Measurements from ENCODE around the gene RNF224. TPM values are rescaled to one million over a fixed set of nuclear protein-coding genes. Genes with fewer than 3 reads are reported as not detected.
A peak's percentile ranks its signal among the peaks of the same experiment; 100 is the strongest.
"Not testable (repeated sequence)": the region's sequence is repeated elsewhere in the genome, so short reads cannot be mapped to it uniquely, and the experiment has no call there.

The RNF224 gene
- polyA plus RNA-seq, 4 donors: 3.6 to 20.1 (median 12.5) TPM

- DNase-seq (ENCODE audit: low read depth in 4 of 4, low spot score in 2 of 4): no peak
These were observed 9.7 kb downstream of the RNF224 start for GRCh38 chr9:137236936-137237421.

- no peak for DNase-seq (ENCODE audit: low read depth in 4 of 4, low spot score in 2 of 4)
These were observed 10.7 kb downstream of the RNF224 start for GRCh38 chr9:137237759-137238726.

- DNase-seq (ENCODE audit: low read depth in 4 of 4, low spot score in 2 of 4): not testable (repeated sequence)
These were observed 12.4 kb downstream of the RNF224 start for GRCh38 chr9:137239541-137240200.

- no peak for DNase-seq (ENCODE audit: low read depth in 4 of 4, low spot score in 2 of 4)
These were observed 13.1 kb downstream of the RNF224 start for GRCh38 chr9:137240318-137240840.

GRCh38 chr9:137240841-137241489, 13.7 kb downstream of the RNF224 start, which contains the start of gene TUBB4B:
TSS of gene TUBB4B (plus strand) at chr9:137241287. CDS start at chr9:137241361, 74 bp downstream.
- DNase-seq (ENCODE audit: low read depth in 4 of 4, low spot score in 2 of 4): peak; percentile 97 to 99 (median 98)

GRCh38 chr9:137241490-137242268, 14.4 kb downstream of the RNF224 start:
- DNase-seq (ENCODE audit: low read depth in 4 of 4, low spot score in 2 of 4): no peak

- no peak for DNase-seq (ENCODE audit: low read depth in 4 of 4, low spot score in 2 of 4)
These were observed 15.2 kb downstream of the RNF224 start for GRCh38 chr9:137242269-137243203.

GRCh38 chr9:137243266-137243625, 15.9 kb downstream of the RNF224 start:
- DNase-seq (ENCODE audit: low read depth in 4 of 4, low spot score in 2 of 4): not testable (repeated sequence)

- no peak for DNase-seq (ENCODE audit: low read depth in 4 of 4, low spot score in 2 of 4)
These were observed 16.6 kb downstream of the RNF224 start for GRCh38 chr9:137243626-137244485.

GRCh38 chr9:137244486-137245449, 17.5 kb downstream of the RNF224 start:
- DNase-seq (ENCODE audit: low read depth in 4 of 4, low spot score in 2 of 4): no peak

- DNase-seq (ENCODE audit: low read depth in 4 of 4, low spot score in 2 of 4): no peak
These were observed 18.4 kb downstream of the RNF224 start for GRCh38 chr9:137245450-137246421.

GRCh38 chr9:137247135-137247915, 20.0 kb downstream of the RNF224 start:
- no peak for DNase-seq (ENCODE audit: low read depth in 4 of 4, low spot score in 2 of 4)

GRCh38 chr9:137247916-137248175, 20.5 kb downstream of the RNF224 start:
- DNase-seq (ENCODE audit: low read depth in 4 of 4, low spot score in 2 of 4): no peak

- no peak for DNase-seq (ENCODE audit: low read depth in 4 of 4, low spot score in 2 of 4)
These were observed 23.3 kb downstream of the RNF224 start for GRCh38 chr9:137250329-137251193.

All from left renal cortex interstitium (tissue), 4 donors.